GM12872 (cell line): ENCODE measurements around the gene PRCC.

Experiments used
- TF ChIP-seq, protein P1 (sequence below): IDR thresholded peaks from 3 replicates; pipeline ENCODE4 v1.5.1; 2011; ENCODE audit warnings: low read depth, mild to moderate bottlenecking, low read length, moderate library complexity; ENCODE audit not compliant: insufficient read depth

PRCC gene

DNA sequence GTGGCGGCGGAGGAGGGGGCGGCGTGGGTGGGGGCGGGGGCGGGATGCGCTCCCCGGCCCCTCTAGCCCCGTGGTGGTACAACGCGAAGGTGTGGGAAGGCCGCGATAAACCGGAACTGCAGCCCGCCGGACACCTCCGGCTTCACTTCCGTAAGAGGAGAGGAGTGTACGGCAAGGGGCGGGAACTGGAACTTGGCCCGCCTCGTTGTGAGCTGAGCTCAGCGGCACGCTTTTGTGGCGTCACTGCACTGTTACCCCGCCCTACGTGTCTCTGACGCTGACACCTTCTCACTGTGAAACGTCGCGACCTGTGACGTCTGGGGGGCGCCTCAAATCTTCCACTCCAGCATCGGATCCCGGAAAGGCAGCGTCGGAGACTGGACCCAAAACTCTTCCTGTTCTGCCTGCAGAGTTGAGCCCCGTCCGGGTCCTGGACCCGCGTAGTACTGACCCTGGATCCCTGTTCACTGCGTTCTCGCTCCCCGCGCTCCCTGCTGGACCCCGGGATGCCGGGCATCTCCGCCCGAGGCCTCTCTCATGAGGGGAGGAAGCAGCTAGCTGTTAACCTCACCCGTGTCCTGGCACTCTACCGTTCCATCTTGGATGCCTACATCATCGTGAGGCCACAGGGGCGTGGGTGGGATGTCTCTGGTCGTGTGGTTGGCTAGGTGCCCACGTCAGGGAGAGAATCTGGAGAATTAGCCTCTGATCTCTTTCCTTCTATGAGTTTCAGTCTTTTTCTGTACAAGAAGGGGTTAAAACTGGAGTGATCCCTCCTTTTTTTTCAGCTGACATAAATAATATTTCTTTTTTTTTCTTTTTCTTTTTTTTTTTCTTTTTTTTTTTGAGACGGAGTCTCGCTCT lies 38.5 kb upstream of the PRCC start, which contains the start of gene ISG20L2:
TSS of gene ISG20L2 (minus strand) at position 168 of the 864 bp plus-strand sequence. CDS start 1,114 bp downstream, outside the sequence.
- TF ChIP-seq, protein P1, sequence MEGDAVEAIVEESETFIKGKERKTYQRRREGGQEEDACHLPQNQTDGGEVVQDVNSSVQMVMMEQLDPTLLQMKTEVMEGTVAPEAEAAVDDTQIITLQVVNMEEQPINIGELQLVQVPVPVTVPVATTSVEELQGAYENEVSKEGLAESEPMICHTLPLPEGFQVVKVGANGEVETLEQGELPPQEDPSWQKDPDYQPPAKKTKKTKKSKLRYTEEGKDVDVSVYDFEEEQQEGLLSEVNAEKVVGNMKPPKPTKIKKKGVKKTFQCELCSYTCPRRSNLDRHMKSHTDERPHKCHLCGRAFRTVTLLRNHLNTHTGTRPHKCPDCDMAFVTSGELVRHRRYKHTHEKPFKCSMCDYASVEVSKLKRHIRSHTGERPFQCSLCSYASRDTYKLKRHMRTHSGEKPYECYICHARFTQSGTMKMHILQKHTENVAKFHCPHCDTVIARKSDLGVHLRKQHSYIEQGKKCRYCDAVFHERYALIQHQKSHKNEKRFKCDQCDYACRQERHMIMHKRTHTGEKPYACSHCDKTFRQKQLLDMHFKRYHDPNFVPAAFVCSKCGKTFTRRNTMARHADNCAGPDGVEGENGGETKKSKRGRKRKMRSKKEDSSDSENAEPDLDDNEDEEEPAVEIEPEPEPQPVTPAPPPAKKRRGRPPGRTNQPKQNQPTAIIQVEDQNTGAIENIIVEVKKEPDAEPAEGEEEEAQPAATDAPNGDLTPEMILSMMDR: no peak

DNA sequence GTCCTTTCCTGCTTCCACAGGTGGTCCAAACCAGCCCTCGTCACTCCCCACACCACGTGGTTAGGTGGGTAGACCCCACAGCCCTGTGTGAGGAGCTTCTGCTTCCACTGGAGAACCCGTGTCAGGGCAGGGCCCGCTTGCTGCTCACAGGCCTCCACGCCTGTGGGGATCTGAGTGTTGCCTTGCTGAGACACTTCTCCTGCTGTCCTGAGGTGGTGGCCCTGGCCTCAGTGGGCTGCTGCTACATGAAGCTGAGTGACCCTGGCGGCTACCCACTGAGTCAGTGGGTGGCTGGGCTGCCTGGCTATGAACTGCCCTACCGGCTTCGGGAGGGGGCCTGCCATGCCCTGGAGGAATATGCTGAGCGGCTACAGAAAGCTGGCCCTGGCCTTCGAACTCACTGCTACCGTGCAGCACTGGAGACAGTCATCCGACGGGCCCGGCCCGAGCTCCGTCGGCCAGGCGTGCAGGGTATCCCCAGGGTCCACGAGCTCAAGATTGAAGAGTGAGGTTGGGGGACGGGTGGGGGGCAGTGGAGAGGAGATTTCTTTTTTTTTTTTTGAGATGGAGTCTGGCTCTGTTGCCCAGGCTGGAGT lies 33.2 kb upstream of the PRCC start:
- TF ChIP-seq, protein P1: no peak

DNA sequence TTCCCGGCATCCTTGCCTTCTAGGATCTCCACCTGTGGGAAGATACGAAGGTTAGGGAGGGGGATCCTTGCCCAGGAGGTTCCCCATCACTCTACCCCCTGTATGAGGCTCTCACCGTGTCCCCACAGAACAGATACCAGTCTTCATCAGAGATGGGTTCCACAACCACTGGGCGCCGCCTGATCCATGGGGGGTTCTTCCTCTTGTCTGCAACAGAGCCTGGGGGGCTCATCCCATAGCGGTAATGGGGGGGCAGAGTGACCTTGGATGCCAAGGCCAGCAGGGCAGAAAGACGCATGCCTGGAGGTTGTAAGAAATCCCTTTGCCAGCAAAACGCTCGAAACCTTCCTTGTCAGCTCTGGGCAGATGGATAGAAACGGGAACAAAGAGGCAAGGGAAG lies 28.9 kb upstream of the PRCC start:
- TF ChIP-seq, protein P1: no peak

DNA sequence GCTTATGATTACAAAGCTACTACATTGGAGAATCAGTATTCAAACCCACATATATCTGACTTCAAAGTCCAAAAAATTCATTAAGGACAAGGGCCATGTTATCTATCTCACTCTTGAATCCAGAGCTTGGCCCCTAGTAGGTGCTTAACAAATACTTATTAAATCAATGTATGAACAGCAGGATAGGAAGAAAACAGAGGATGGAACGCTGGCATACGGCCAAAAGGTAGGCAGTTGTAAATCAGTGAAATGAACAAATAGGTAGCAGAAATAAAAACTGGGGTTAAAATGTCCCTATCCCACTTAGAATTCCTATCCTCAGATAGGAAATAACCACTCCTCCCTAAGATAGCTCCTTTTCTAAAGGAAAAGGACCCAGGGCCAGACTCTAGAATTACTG lies 28.4 kb upstream of the PRCC start:
- TF ChIP-seq, protein P1: no peak

DNA sequence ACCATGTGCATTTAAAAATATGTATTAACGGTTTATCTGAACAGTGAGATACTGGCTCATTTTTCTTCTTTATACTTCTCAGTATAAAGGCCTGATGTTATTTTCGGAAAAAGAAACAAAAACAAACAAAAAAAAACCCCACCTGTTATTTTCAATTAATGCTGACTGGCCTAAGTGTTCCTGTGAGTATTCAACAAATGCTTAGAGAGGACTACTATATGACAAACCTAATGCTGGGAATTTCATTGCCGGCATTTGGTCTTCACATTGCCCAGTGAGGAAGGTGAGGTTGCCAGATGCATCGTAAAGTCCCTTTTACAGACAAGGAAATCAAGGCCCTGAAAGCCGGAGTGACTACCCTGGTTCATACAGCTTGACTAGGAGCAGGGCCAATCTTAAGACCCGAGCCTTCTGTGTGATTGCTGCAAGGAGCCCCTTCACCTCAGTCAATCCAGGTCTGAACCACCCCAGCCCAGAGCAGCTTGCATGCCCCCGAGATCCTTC lies 27.0 kb upstream of the PRCC start:
- TF ChIP-seq, protein P1: no peak

DNA sequence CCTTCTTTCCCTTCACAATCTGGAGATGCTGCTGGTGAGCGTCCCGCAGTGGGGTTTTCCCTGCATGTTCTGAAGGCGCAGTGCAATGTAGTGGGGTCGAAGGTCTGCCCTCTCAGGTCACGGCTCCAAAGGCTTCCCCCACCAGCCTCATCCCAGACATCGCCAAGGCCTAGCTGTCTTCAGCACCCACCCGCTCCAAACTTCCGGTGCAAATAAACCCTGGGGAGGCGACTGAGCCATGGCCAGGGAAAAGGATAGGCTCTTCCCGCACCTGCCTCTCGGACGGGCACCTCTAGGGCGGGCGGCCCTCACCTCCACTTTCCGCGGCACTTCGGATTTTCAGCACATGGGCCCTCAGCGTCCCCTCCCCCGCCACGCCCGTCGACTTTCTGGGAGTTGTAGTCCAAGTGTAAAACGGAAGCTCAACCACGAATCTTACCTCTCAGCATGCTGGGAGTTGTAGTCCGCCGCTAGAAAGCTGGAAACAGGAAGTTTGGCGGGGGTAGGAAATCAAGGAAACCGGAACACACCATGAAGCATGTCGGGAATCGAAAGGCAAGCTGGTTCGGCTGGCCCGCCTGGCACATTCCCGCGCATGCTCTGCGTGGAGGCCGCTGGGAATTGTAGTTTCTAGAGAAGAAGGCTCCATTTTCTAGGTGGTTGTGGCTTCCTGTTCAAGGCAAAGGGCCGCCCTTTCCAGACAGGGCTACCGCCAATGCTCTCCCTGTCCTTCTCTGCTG lies 26.4 kb upstream of the PRCC start, which contains the start of gene MRPL24:
TSS of gene MRPL24 (minus strand) at position 348 of the 740 bp plus-strand sequence. CDS start 2,384 bp downstream, outside the sequence.
- TF ChIP-seq, protein P1: no peak
